Neuronal stem cell (in vitro differentiated cells): Measurements from ENCODE around the gene B3GNT3.
"Not testable (repeated sequence)": the region's sequence is repeated elsewhere in the genome, so short reads cannot be mapped to it uniquely, and the experiment has no call there.

Experiments
- DNase-seq: peaks from one replicate; pipeline ENCODE4 v3.0.0-alpha.2; 2013; ENCODE audit warnings: low spot score
- H2AFZ ChIP-seq: one replicate; pipeline ENCODE4 v1.6.1; 2013; ENCODE audit warnings: mild to moderate bottlenecking, low read length, inconsistent platforms
- H2AK5ac ChIP-seq: 2 replicates; pipeline ENCODE4 v1.6.1; 2013; ENCODE audit warnings: low read depth, mild to moderate bottlenecking, inconsistent platforms, low read length, moderate library complexity, mixed read lengths
- H2BK120ac ChIP-seq: 2 replicates; pipeline ENCODE4 v1.6.1; 2013; ENCODE audit warnings: low read depth, mild to moderate bottlenecking, inconsistent platforms, low read length, moderate library complexity, mixed read lengths
- H2BK12ac ChIP-seq: one replicate; pipeline ENCODE4 v1.6.1; 2013; ENCODE audit warnings: low read length, inconsistent platforms
- H2BK15ac ChIP-seq: 2 replicates; pipeline ENCODE4 v1.6.1; 2013; ENCODE audit warnings: mild to moderate bottlenecking, low read length, inconsistent platforms, mixed read lengths
- H2BK5ac ChIP-seq: one replicate; pipeline ENCODE4 v1.6.1; 2013; ENCODE audit warnings: inconsistent platforms, mild to moderate bottlenecking, low read length, moderate library complexity
- H3K14ac ChIP-seq: one replicate; pipeline ENCODE4 v1.6.1; 2013; ENCODE audit warnings: low read length, inconsistent platforms
- H3K18ac ChIP-seq: 2 replicates; pipeline ENCODE4 v1.6.1; 2013; ENCODE audit warnings: low read length, inconsistent platforms
- H3K23ac ChIP-seq: 2 replicates; pipeline ENCODE4 v1.6.1; 2013; ENCODE audit warnings: low read depth, mild to moderate bottlenecking, mixed read lengths, low read length, inconsistent platforms; ENCODE audit not compliant: poor library complexity
- H3K27ac ChIP-seq: replicated peaks from 3 replicates; pipeline ENCODE4 v1.5.1; 2013; ENCODE audit warnings: low read length, inconsistent platforms
- H3K27me3 ChIP-seq, 3 experiments: 2 replicates each; pipeline ENCODE4 v1.6.1; 2013; ENCODE audit warnings: low read length in 3 of 3, mild to moderate bottlenecking in 2 of 3, inconsistent platforms in 1 of 3, low read depth in 1 of 3, mixed read lengths in 1 of 3, moderate library complexity in 1 of 3; ENCODE audit not compliant: control insufficient read depth in 3 of 3, insufficient read depth in 3 of 3
- H3K36me3 ChIP-seq, 2 donors: replicated peaks in 1 of 2; 2 replicates each; pipeline ENCODE4 v1.6.1; 2013; ENCODE audit warnings: low read length in 2 of 2; ENCODE audit not compliant: control insufficient read depth in 2 of 2, insufficient read depth in 2 of 2
- H3K4ac ChIP-seq: 2 replicates; pipeline ENCODE4 v1.6.1; 2013; ENCODE audit warnings: inconsistent platforms, mild to moderate bottlenecking, low read length, moderate library complexity
- H3K4me1 ChIP-seq, 2 donors: 1 replicate in 1 of 2; 2 replicates in 1 of 2; pipeline ENCODE4 v1.6.1; 2013; ENCODE audit warnings: low read length in 2 of 2, low read depth in 1 of 2; ENCODE audit not compliant: control insufficient read depth in 2 of 2, insufficient read depth in 1 of 2
- H3K4me2 ChIP-seq: one replicate; pipeline ENCODE4 v1.6.1; 2013; ENCODE audit warnings: mild to moderate bottlenecking, low read length, inconsistent platforms; ENCODE audit not compliant: insufficient read depth, poor library complexity, severe bottlenecking
- H3K4me3 ChIP-seq, 2 donors: 2 replicates each; pipeline ENCODE4 v1.5.1; 2013; ENCODE audit warnings: low read length in 2 of 2, mild to moderate bottlenecking in 2 of 2, inconsistent platforms in 1 of 2, moderate library complexity in 1 of 2
- H3K79me1 ChIP-seq: one replicate; pipeline ENCODE4 v1.6.1; 2013; ENCODE audit warnings: low read depth, mild to moderate bottlenecking, inconsistent platforms, low read length, moderate library complexity
- H3K9ac ChIP-seq: one replicate; pipeline ENCODE4 v1.6.1; 2013; ENCODE audit warnings: mild to moderate bottlenecking, low read depth, low read length, inconsistent platforms; ENCODE audit not compliant: poor library complexity
- H3K9me3 ChIP-seq, 2 donors: replicated peaks in 1 of 2; 2 replicates each; pipeline versions ENCODE3 to v1.6.1; 2013; ENCODE audit warnings: low read length in 2 of 2, mild to moderate bottlenecking in 2 of 2, inconsistent platforms in 1 of 2, low read depth in 1 of 2, mixed read lengths in 1 of 2, moderate library complexity in 1 of 2; ENCODE audit not compliant: control insufficient read depth in 2 of 2, insufficient read depth in 1 of 2
- H4K8ac ChIP-seq: one replicate; pipeline ENCODE4 v1.6.1; 2013; ENCODE audit warnings: low read depth, mild to moderate bottlenecking, inconsistent platforms, low read length, moderate library complexity
- H4K91ac ChIP-seq: one replicate; pipeline ENCODE4 v1.6.1; 2013; ENCODE audit warnings: low read length, low read depth, mild to moderate bottlenecking, inconsistent platforms; ENCODE audit not compliant: poor library complexity
- WGBS, 2 donors: extraction: QIAGEN DNeasy Blood & Tissue Kit; methylation state at CpG; one replicate each; pipeline ENCODE4 v1.1.7; 2013; ENCODE audit warnings: missing lambda C conversion rate in 2 of 2, mixed read lengths in 1 of 2; ENCODE audit not compliant: insufficient read length in 2 of 2, insufficient replicate concordance in 1 of 2; ENCODE audit errors: extremely low coverage in 2 of 2; 5-methylcytosine and 5-hydroxymethylcytosine counted together

The B3GNT3 gene

GRCh38 chr19:17796838-17797423, 2.0 kb downstream of the B3GNT3 start:
- H3K27me3 ChIP-seq = peaks cover 10 to 58% (median 31%) of the 10 kb centered on the region in 3 experiments
- peak overlapping the region; percentile 47 for H2AK5ac ChIP-seq
- H3K79me1 ChIP-seq = no peaks in the 10 kb centered on the region
- H3K9ac ChIP-seq = no peak overlapping the region
- no peak overlapping the region for H4K91ac ChIP-seq
- H2BK120ac ChIP-seq = no peak overlapping the region
- H4K8ac ChIP-seq = no peak overlapping the region
- H3K18ac ChIP-seq = no peak overlapping the region
- no peak overlapping the region for H2BK15ac ChIP-seq
- H3K9me3 ChIP-seq = peaks cover 0 to 2% of the 10 kb centered on the region in 2 donors
- WGBS, 2 donors = no CpG with 5 or more reads among the region's 1 CpG
- no peak for DNase-seq
- no peak overlapping the region for H3K23ac ChIP-seq
- no peak overlapping the region for H3K14ac ChIP-seq
- H3K4me2 ChIP-seq = no peak overlapping the region
- H2BK5ac ChIP-seq = peak overlapping the region; percentile 61
- H3K36me3 ChIP-seq = no peaks in the 10 kb centered on the region
- peaks cover 0 to 3% of the 10 kb centered on the region in 2 donors for H3K4me1 ChIP-seq
- no peak overlapping the region for H3K27ac ChIP-seq
- no peak overlapping the region for H2BK12ac ChIP-seq
- H3K4me3 ChIP-seq = no peak overlapping the region
- no peak overlapping the region for H3K4ac ChIP-seq
- no peak overlapping the region for H2AFZ ChIP-seq

GRCh38 chr19:17797424-17798201, 2.7 kb downstream of the B3GNT3 start:
- peaks cover 10 to 64% (median 31%) of the 10 kb centered on the region in 3 experiments for H3K27me3 ChIP-seq
- no peak overlapping the region for H2BK15ac ChIP-seq
- no peak overlapping the region for H4K8ac ChIP-seq
- H3K23ac ChIP-seq = no peak overlapping the region
- H2BK120ac ChIP-seq = no peak overlapping the region
- no peak overlapping the region for H3K9ac ChIP-seq
- peaks cover 0 to 2% of the 10 kb centered on the region in 2 donors for H3K9me3 ChIP-seq
- peak overlapping the region in 1 of 2 donors; percentile 2 for H3K4me3 ChIP-seq
- H2BK5ac ChIP-seq = no peak overlapping the region
- H3K14ac ChIP-seq = no peak overlapping the region
- no peak overlapping the region for H3K18ac ChIP-seq
- H3K4ac ChIP-seq = no peak overlapping the region
- peak overlapping the region; percentile 9 for H2AK5ac ChIP-seq
- H2AFZ ChIP-seq = no peak overlapping the region
- no peak overlapping the region for H3K4me2 ChIP-seq
- H3K4me1 ChIP-seq = peaks cover 0 to 3% of the 10 kb centered on the region in 2 donors
- H4K91ac ChIP-seq = no peak overlapping the region
- H3K79me1 ChIP-seq = no peaks in the 10 kb centered on the region
- no peaks in the 10 kb centered on the region for H3K36me3 ChIP-seq
- no peak overlapping the region for H2BK12ac ChIP-seq
- no peak overlapping the region for H3K27ac ChIP-seq
- DNase-seq = no peak
- WGBS, 2 donors = no CpG with 5 or more reads among the region's 11 CpGs

- not testable (repeated sequence) for H3K9ac ChIP-seq, H4K8ac ChIP-seq, H3K4me3 ChIP-seq, H3K23ac ChIP-seq, H2BK15ac ChIP-seq, H3K4me2 ChIP-seq, H3K27ac ChIP-seq, H4K91ac ChIP-seq, H2BK120ac ChIP-seq, H3K18ac ChIP-seq, H2AFZ ChIP-seq, H3K9me3 ChIP-seq, H3K14ac ChIP-seq, H3K79me1 ChIP-seq, H2AK5ac ChIP-seq, H3K4ac ChIP-seq, H2BK5ac ChIP-seq, DNase-seq, H2BK12ac ChIP-seq, H3K4me1 ChIP-seq, H3K36me3 ChIP-seq
- no CpG with 5 or more reads among the region's 3 CpGs for WGBS, 2 donors
- peaks cover 10 to 59% (median 31%) of the 10 kb centered on the region in 3 experiments for H3K27me3 ChIP-seq
These were observed 3.7 kb downstream of the B3GNT3 start for GRCh38 chr19:17798599-17798998.

- Histone ChIP-seq H3K27ac (no peak overlapping the region), H3K14ac (no peak overlapping the region)
- DNase-seq = no peak
These were observed 7.4 kb downstream of the B3GNT3 start for GRCh38 chr19:17802137-17802858.

More at GRCh38 chr19:17802137-17802858, 7.4 kb downstream of the B3GNT3 start:
- Histone ChIP-seq H4K8ac (no peak overlapping the region), H4K91ac (no peak overlapping the region), H3K9ac (no peak overlapping the region), H3K27me3 (peaks cover 0 to 27% (median 0%) of the 10 kb centered on the region in 3 experiments), H3K9me3 (no peaks in the 10 kb centered on the region), H2AFZ (no peak overlapping the region), H3K18ac (no peak overlapping the region), H2AK5ac (no peak overlapping the region), H3K4me2 (no peak overlapping the region), H3K23ac (no peak overlapping the region), H2BK12ac (no peak overlapping the region), H2BK120ac (no peak overlapping the region), H3K4ac (no peak overlapping the region), H3K4me3 (peak overlapping the region in 1 of 2 donors; percentile 12), H2BK15ac (no peak overlapping the region), H3K36me3 (no peaks in the 10 kb centered on the region), H3K4me1 (no peaks in the 10 kb centered on the region), H2BK5ac (no peak overlapping the region), H3K79me1 (no peaks in the 10 kb centered on the region)
- WGBS, 2 donors = no CpG with 5 or more reads among the region's 12 CpGs
